SK-N-SH treated with all-trans-retinoic acid at 6 μM for 48 hours (cell line): ENCODE results near the gene KAT6B.

Experiments
- TF ChIP-seq, protein P1 (sequence below): fragments of 250-450 bp; sonication (Bioruptor Pico); IDR thresholded peaks from 2 replicates; pipeline ENCODE4 v1.5.0; 2020; ENCODE audit warnings: mild to moderate bottlenecking, moderate library complexity
- TF ChIP-seq, protein P2 (sequence below): fragments of 250-450 bp; sonication (Bioruptor Pico); IDR thresholded peaks from 2 replicates; pipeline ENCODE4 v1.8.0; 2020; ENCODE audit warnings: mild to moderate bottlenecking, moderate library complexity, borderline replicate concordance

DNA sequence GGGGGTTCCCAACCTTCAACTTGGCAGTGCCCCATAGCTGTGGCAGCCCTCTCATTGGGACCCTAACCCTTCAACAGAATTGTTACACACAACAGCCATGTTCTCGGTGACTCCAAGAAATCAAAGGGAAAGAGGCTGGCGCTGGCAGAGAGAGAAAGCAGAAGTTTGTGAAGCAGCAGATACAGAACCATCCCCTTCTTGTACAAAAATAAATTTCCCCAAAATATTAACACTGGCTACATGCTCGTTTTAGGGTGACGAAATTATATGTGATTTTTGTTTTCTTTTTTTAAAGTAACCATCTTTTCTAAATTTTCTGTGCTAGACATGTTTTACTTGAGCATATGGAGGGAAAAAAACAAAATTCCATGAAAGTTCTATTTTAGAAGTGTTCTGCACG, 239.9 kb downstream of the KAT6B start:
- TF ChIP-seq, protein P1, sequence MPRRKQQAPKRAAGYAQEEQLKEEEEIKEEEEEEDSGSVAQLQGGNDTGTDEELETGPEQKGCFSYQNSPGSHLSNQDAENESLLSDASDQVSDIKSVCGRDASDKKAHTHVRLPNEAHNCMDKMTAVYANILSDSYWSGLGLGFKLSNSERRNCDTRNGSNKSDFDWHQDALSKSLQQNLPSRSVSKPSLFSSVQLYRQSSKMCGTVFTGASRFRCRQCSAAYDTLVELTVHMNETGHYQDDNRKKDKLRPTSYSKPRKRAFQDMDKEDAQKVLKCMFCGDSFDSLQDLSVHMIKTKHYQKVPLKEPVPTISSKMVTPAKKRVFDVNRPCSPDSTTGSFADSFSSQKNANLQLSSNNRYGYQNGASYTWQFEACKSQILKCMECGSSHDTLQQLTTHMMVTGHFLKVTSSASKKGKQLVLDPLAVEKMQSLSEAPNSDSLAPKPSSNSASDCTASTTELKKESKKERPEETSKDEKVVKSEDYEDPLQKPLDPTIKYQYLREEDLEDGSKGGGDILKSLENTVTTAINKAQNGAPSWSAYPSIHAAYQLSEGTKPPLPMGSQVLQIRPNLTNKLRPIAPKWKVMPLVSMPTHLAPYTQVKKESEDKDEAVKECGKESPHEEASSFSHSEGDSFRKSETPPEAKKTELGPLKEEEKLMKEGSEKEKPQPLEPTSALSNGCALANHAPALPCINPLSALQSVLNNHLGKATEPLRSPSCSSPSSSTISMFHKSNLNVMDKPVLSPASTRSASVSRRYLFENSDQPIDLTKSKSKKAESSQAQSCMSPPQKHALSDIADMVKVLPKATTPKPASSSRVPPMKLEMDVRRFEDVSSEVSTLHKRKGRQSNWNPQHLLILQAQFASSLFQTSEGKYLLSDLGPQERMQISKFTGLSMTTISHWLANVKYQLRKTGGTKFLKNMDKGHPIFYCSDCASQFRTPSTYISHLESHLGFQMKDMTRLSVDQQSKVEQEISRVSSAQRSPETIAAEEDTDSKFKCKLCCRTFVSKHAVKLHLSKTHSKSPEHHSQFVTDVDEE (CRISPR knock-in tag): no peak
- TF ChIP-seq, protein P2, sequence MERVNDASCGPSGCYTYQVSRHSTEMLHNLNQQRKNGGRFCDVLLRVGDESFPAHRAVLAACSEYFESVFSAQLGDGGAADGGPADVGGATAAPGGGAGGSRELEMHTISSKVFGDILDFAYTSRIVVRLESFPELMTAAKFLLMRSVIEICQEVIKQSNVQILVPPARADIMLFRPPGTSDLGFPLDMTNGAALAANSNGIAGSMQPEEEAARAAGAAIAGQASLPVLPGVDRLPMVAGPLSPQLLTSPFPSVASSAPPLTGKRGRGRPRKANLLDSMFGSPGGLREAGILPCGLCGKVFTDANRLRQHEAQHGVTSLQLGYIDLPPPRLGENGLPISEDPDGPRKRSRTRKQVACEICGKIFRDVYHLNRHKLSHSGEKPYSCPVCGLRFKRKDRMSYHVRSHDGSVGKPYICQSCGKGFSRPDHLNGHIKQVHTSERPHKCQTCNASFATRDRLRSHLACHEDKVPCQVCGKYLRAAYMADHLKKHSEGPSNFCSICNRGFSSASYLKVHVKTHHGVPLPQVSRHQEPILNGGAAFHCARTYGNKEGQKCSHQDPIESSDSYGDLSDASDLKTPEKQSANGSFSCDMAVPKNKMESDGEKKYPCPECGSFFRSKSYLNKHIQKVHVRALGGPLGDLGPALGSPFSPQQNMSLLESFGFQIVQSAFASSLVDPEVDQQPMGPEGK (CRISPR knock-in tag): no peak
